HG03558 (cell line): Measurements from ENCODE around the gene DSC1.

Experiments used
- ATAC-seq: cut with Tn5 transposase; IDR thresholded peaks from one replicate; pipeline ENCODE4 v1.9.1; 2021; ENCODE audit warnings: moderate number of reproducible peaks; ENCODE audit not compliant: unreplicated experiment; ENCODE audit errors: extremely low read depth

Gene DSC1

GRCh38 chr18:31112804-31113203 is 49.9 kb downstream of the DSC1 start:
- no peak for ATAC-seq

GRCh38 chr18:31105733-31106132 is 56.9 kb downstream of the DSC1 start:
- no peak for ATAC-seq

GRCh38 chr18:31104444-31104843 is 58.2 kb downstream of the DSC1 start:
- no peak for ATAC-seq

- no peak for ATAC-seq
Observed at GRCh38 chr18:31103423-31103822, 59.2 kb downstream of the DSC1 start.

- no peak for ATAC-seq
Observed at GRCh38 chr18:31102941-31103340, 59.7 kb downstream of the DSC1 start.

- no peak for ATAC-seq
Observed at GRCh38 chr18:31102025-31102684, 60.5 kb downstream of the DSC1 start, which contains the start of gene DSC2. TSS of gene DSC2 (minus strand) at chr18:31102421. CDS start at chr18:31101971, 450 bp downstream.

- ATAC-seq = no peak
Observed at GRCh38 chr18:31101183-31102024, 61.3 kb downstream of the DSC1 start.

GRCh38 chr18:31100436-31101182 is 62.0 kb downstream of the DSC1 start:
- ATAC-seq = no peak

- ATAC-seq = no peak
Observed at GRCh38 chr18:31099450-31100230, 63.0 kb downstream of the DSC1 start.

- no peak for ATAC-seq
Observed at GRCh38 chr18:31098878-31099277, 63.8 kb downstream of the DSC1 start.

- ATAC-seq = no peak
Observed at GRCh38 chr18:31097666-31098065, 65.0 kb downstream of the DSC1 start.

- no peak for ATAC-seq
Observed at GRCh38 chr18:31093880-31094279, 68.8 kb downstream of the DSC1 start.

- ATAC-seq = no peak
Observed at GRCh38 chr18:31093294-31093693, 69.4 kb downstream of the DSC1 start.

- no peak for ATAC-seq
Observed at GRCh38 chr18:31091350-31091749, 71.3 kb downstream of the DSC1 start.

GRCh38 chr18:31088532-31088931 is 74.1 kb downstream of the DSC1 start:
- no peak for ATAC-seq

GRCh38 chr18:31079973-31080372 is 82.7 kb downstream of the DSC1 start:
- ATAC-seq = no peak
